BJ (cell line): ENCODE results near the gene KPNB1. TPM values are rescaled to one million over a fixed set of nuclear protein-coding genes. Genes with fewer than 3 reads are reported as not detected.
A peak's percentile ranks its signal among the peaks of the same experiment; 100 is the strongest.

Experiments
- CTCF ChIA-PET: fragments of 350-600 bp; formaldehyde crosslinking; extraction: SDS; loops from one replicate; lab custom pipeline; 2021; ENCODE audit warnings: antibody characterized with exemption, inconsistent platforms; lab: Yijun Ruan, JAX
- POLR2A ChIA-PET: fragments of 300-600 bp; sonication (Branson Sonifier 250); formaldehyde crosslinking; extraction: SDS; loops from one replicate; lab custom pipeline; 2021; ENCODE audit warnings: antibody characterized with exemption; lab: Charles Lee
- DNase-seq: peaks from one replicate; pipeline ENCODE4 v3.0.0-alpha.2; 2011; ENCODE audit warnings: low read depth
- H3K27me3 ChIP-seq: 2 replicates; pipeline ENCODE4 v1.6.0; 2011; ENCODE audit warnings: low read length; ENCODE audit not compliant: control insufficient read depth, insufficient read depth
- H3K36me3 ChIP-seq: 2 replicates; pipeline ENCODE4 v1.5.1; 2011; ENCODE audit warnings: low read length; ENCODE audit not compliant: control insufficient read depth, insufficient read depth
- H3K4me3 ChIP-seq: 2 replicates; pipeline ENCODE4 v1.5.1; 2011; ENCODE audit warnings: low read depth, mild to moderate bottlenecking, control low read depth, low read length
- CTCF ChIP-seq: IDR thresholded peaks from 2 replicates; pipeline ENCODE4 v1.5.1; 2011; ENCODE audit warnings: low read depth, mild to moderate bottlenecking, control low read depth, inconsistent platforms, low read length, moderate library complexity; ENCODE audit not compliant: insufficient read depth
- polyA plus RNA-seq: library from polyadenylated mRNA; depleted of rRNA; stranded (reverse); fragments of >200 nt; gene quantifications from 2 replicates; pipeline ENCODE4 v1.2.3, GENCODE V29; 2011

Gene KPNB1
- polyA plus RNA-seq, 1 experiment = 171 TPM

- no peak for TF ChIP-seq CTCF
- ChIA-PET CTCF (interaction anchor here (1.0 to 1.1 kb wide), 2 partner anchors 10 to 34 kb away, joined by 4 to 5 read pairs; no protein-coding TSS in a partner anchor), POLR2A (interaction anchor here (0.7 kb wide), 1 partner anchor 374 kb away, joined by 4 read pairs; no protein-coding TSS in a partner anchor)
- DNase-seq = peak; percentile 38
- H3K36me3 ChIP-seq = peaks cover 11% of the 10 kb centered on the region
- H3K27me3 ChIP-seq = no peaks in the 10 kb centered on the region
- H3K4me3 ChIP-seq = no peak overlapping the region
Measured at GRCh38 chr17:47686276-47686635, 36.5 kb downstream of the KPNB1 start.

- CTCF ChIA-PET = interaction anchor here (0.7 to 1.6 kb wide), 4 partner anchors 11 to 115 kb away, joined by 3 to 6 read pairs (median 4); no protein-coding TSS in a partner anchor
- TF ChIP-seq CTCF = no peak
- H3K27me3 ChIP-seq = no peaks in the 10 kb centered on the region
- H3K4me3 ChIP-seq = no peak overlapping the region
- H3K36me3 ChIP-seq = peaks cover 9% of the 10 kb centered on the region
- POLR2A ChIA-PET = no interaction called here
- DNase-seq = no peak
Measured at GRCh38 chr17:47686664-47687327, 37.1 kb downstream of the KPNB1 start.

GRCh38 chr17:47687328-47687690 is 37.6 kb downstream of the KPNB1 start:
- H3K36me3 ChIP-seq = peaks cover 5% of the 10 kb centered on the region
- POLR2A ChIA-PET = no interaction called here

GRCh38 chr17:47687748-47688147 is 38.0 kb downstream of the KPNB1 start:
- TF ChIP-seq CTCF = no peak
- Histone ChIP-seq H3K4me3 (no peak overlapping the region), H3K36me3 (peaks cover 2% of the 10 kb centered on the region), H3K27me3 (no peaks in the 10 kb centered on the region)
- ChIA-PET POLR2A (no interaction called here), CTCF (interaction anchor here (1.0 to 1.7 kb wide), 4 partner anchors 10 to 24 kb away, joined by 3 to 6 read pairs (median 4); no protein-coding TSS in a partner anchor)
- no peak for DNase-seq

More at GRCh38 chr17:47687328-47687690, 37.6 kb downstream of the KPNB1 start:
- no peak overlapping the region for H3K4me3 ChIP-seq
- no peaks in the 10 kb centered on the region for H3K27me3 ChIP-seq
- no peak for TF ChIP-seq CTCF
- no peak for DNase-seq
- CTCF ChIA-PET = interaction anchor here (0.7 to 1.7 kb wide), 5 partner anchors 9 to 115 kb away, joined by 3 to 6 read pairs (median 3); no protein-coding TSS in a partner anchor

- ChIA-PET POLR2A (interaction anchor here (0.6 kb wide), 1 partner anchor 335 kb away, joined by 3 read pairs; no protein-coding TSS in a partner anchor), CTCF (no interaction called here)
- no peak for DNase-seq
- H3K4me3 ChIP-seq = no peak overlapping the region
- H3K27me3 ChIP-seq = no peaks in the 10 kb centered on the region
- no peak for TF ChIP-seq CTCF
- H3K36me3 ChIP-seq = no peaks in the 10 kb centered on the region; the same call in 1 of the 2 replicates
Measured at GRCh38 chr17:47690121-47690520, 40.4 kb downstream of the KPNB1 start.
